Measurements from ENCODE around the gene TBX10.
"Not testable (repeated sequence)": the region's sequence is repeated elsewhere in the genome, so short reads cannot be mapped to it uniquely, and the experiment has no call there.

TBX10 gene

DNA sequence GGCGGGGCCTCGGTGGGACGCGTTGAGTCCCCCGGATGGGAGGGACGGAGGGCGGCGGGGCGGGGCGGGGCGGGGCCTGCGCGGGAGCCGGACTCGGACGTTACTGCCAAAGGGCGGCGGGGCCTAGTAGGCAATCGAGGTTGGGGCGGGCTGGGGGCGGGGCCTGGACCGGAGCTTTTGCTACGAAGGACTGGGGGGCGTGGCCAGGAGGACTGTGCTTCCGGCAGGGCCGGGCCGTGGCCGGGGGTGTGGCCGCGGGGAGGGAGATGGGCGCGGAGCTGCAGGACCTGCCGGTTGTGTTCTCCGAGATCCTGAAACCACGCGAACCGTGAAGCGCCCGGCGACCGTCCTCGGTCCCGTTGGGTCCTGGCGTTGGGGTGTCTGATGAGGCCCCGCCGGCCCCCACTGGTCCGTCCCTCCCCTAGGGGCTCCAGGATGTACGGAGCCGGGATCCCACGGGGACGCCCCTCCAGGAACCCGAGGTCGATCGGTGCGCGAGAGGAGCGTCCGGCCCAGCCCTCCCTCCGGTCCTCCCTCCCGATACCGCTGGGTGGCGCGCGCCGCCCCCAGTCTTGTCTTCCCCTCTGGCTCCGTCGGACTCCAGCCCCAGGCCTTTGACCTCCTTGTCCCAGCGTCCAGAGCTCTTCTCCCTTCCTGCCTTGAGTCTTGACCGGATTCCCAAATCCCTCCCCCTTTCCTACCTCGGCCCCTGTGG, 9.2 kb downstream of the TBX10 start:
- DNase-seq = peak; percentile 95

GRCh38 chr11:67629386-67630227, 10.0 kb downstream of the TBX10 start, which contains the start of gene NUDT8:
TSS of gene NUDT8 (minus strand) at chr11:67629937. CDS start at chr11:67629911, 26 bp downstream.
- DNase-seq = peak; percentile 73 to 82

DNA sequence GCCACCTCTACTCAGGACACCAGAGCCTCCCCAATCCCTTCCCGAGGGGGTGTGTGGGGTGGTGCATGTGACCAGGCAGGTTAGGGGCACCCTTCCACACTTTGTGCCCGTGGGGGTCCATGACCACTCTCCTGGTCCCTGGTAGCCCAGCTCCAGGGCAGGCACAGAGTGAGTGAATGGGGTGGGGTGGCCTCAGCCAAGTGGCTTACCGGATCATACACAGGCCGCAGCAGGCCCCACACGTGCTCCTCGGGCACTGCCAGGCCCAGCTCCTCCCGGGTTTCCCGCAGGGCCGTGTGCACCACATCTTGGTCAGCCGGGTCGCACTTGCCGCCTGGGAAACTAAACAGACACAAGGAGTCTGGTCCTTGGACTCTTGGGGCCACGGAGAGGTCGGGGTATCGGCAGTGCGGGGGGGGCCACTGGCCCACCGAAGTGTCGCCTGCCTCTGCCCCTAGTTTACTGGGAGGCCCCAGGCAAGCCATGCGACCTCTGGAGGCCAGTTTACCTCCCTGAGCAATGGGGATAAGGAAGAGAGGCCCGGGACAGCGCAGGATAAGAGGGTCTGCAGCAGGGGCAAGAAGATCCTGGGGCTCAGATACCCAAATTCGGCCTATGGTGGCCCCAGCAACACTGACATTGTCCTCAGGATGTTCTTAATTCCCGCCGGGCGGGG, 10.7 kb downstream of the TBX10 start:
- no peak for DNase-seq

GRCh38 chr11:67627812-67628624, 11.5 kb downstream of the TBX10 start:
- DNase-seq = no peak

GRCh38 chr11:67627441-67627811, 12.1 kb downstream of the TBX10 start:
- DNase-seq = no peak

GRCh38 chr11:67626970-67627369, 12.6 kb downstream of the TBX10 start:
- no peak for DNase-seq

GRCh38 chr11:67626131-67626833, 13.3 kb downstream of the TBX10 start:
- not testable (repeated sequence) for DNase-seq

DNA sequence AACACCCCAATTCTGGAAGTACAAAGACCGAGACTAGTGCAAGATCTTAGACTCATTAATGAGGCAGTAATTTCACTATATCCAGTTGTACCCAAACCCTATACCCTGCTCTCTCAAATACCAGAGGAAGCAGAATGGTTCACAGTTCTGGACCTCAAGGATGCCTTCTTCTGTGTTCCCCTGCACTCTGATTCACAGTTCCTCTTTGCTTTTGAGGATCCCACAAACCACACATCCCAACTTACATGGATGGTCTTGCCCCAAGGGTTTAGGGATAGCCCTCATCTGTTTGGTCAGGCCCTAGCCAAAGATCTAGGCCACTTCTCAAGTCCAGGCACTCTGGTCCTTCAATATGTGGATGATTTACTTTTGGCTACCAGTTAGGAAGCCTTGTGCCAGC, 15.8 kb downstream of the TBX10 start:
- not testable (repeated sequence) for DNase-seq

- not testable (repeated sequence) for DNase-seq
These were observed 16.7 kb downstream of the TBX10 start for GRCh38 chr11:67622905-67623304.

GRCh38 chr11:67621928-67622327, 17.6 kb downstream of the TBX10 start:
- not testable (repeated sequence) for DNase-seq

DNA sequence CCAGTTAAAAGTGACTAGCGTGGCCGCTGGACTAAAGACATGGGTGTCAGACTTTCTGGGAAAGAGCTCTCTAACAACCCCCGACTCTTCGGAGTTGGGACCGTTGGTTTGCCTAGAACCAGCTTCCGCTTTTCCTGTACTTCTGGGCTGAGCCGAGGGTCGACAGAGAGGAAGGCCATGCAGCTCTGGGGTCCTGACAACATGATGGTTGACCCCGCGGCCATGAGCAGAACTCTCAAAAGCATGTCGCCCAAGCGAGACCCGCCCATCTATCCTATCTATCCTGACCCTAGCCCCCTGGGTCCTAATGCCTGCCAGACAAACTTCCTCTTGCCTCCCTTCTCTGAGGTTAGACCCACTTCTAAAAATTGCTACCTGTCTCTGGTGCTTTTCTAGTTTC, 18.9 kb downstream of the TBX10 start:
- DNase-seq = not testable (repeated sequence)

- not testable (repeated sequence) for DNase-seq
These were observed 19.6 kb downstream of the TBX10 start for GRCh38 chr11:67619683-67620618.

DNA sequence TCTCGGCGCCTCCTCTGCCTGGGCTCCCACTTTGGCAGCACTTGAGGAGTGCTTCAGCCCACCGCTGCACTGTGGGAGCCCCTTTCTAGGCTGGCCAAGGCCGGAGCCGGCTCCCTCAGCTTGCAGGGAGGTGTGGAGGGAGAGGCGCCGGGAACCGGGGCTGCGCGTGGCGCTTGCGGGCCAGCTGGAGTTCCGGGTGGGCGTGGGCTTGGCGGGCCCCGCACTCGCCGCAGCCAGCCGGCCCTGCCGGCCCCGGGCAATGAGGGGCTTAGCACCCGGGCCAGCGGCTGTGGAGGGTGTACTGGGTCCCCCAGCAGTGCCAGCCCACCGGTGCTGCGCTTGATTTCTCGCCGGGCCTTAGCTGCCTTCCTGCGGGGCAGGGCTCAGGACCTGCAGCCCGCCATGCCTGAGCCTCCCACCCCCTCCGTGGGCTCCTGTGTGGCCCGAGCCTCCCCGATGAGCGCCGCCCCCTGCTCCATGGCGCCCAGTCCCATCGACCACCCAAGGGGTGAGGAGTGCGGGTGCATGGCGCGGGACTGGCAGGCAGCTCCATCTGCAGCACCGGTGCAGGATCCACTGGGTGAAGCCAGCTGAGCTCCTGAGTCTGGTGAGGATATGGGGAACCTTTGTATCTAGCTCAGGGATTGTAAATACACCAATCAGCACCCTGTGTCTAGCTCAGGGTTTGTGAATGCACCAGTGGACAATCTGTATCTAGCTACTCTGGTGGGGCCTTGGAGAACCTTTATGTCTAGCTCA, 20.5 kb downstream of the TBX10 start:
- DNase-seq = not testable (repeated sequence)

GRCh38 chr11:67617243-67617953, 22.2 kb downstream of the TBX10 start:
- DNase-seq = no peak

GRCh38 chr11:67616431-67617242, 22.9 kb downstream of the TBX10 start:
- DNase-seq = no peak

GRCh38 chr11:67615728-67616430, 23.7 kb downstream of the TBX10 start:
- DNase-seq = no peak
